ENCODE results near the gene RPL27. TPM values are rescaled to one million over a fixed set of nuclear protein-coding genes. Genes with fewer than 3 reads are reported as not detected.

RPL27 gene
- total and polyA plus RNA-seq, 2 of the 13 experiments (the other 11 are each of a cell fraction or from before 2014, with no cell fraction given): 1,585 to 5,840 TPM

GRCh38 chr17:42980274-42980765 is 17.9 kb upstream of the RPL27 start, which contains the start of gene RUNDC1 (continued):
- TF ChIP-seq ZNF276 (CRISPR knock-in tag; IDR thresholded peaks at IDR 0.05; ENCODE audit: low read depth) (no peak), ARHGAP35 (CRISPR knock-in tag; IDR thresholded peaks at IDR 0.05; ENCODE audit: borderline replicate concordance) (0 out of 2 replicates have a peak, but pooled peaks have one; percentile 13), ZNF12 (CRISPR knock-in tag; IDR thresholded peaks at IDR 0.05) (0 out of 2 replicates have a peak, but pooled peaks have one; percentile 9), AGO1 (IDR thresholded peaks at IDR 0.05; ENCODE audit: low read depth, low read length, poor library complexity, severe bottlenecking) (peak; percentile 79), ZNF510 (CRISPR knock-in tag; IDR thresholded peaks at IDR 0.05; ENCODE audit: low read depth) (0 out of 2 replicates have a peak, but pooled peaks have one; percentile 4), SAFB2 (CRISPR knock-in tag; IDR thresholded peaks at IDR 0.05; ENCODE audit: borderline replicate concordance, low read depth) (peak; percentile 25; the same call in 1 of the 2 replicates), GABPA (IDR thresholded peaks at IDR 0.05; ENCODE audit: low read depth, low read length) (peak; percentile 60), GABPA (CRISPR knock-in tag; IDR thresholded peaks at IDR 0.05; ENCODE audit: low read depth) (peak; percentile 80), YEATS4 (CRISPR knock-in tag; IDR thresholded peaks at IDR 0.05; ENCODE audit: borderline replicate concordance) (peak; percentile 85; the same call in 1 of the 2 replicates), CREM (IDR thresholded peaks at IDR 0.05) (no peak), CREM (CRISPR knock-in tag; IDR thresholded peaks at IDR 0.05) (peak; percentile 55; the same call in 1 of the 2 replicates), KDM2A (CRISPR knock-in tag; IDR thresholded peaks at IDR 0.05; ENCODE audit: borderline replicate concordance, low read depth) (peak; percentile 69), DBP (CRISPR knock-in tag; IDR thresholded peaks at IDR 0.05; ENCODE audit: not compliant biosample characterization) (no peak), TERF1 (CRISPR knock-in tag; IDR thresholded peaks at IDR 0.05) (no peak)
- TF ChIP-seq, protein P1, sequence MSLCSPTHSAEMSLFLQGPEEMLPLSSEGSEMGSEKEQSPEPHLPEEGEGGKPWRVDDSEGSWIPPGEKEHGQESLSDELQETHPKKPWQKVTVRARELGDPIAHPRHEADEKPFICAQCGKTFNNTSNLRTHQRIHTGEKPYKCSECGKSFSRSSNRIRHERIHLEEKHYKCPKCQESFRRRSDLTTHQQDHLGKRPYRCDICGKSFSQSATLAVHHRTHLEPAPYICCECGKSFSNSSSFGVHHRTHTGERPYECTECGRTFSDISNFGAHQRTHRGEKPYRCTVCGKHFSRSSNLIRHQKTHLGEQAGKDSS (CRISPR knock-in tag; IDR thresholded peaks at IDR 0.05; ENCODE audit: borderline replicate concordance, low read depth): 0 out of 2 replicates have a peak, but pooled peaks have one; percentile 19
- TF ChIP-seq, protein P2, sequence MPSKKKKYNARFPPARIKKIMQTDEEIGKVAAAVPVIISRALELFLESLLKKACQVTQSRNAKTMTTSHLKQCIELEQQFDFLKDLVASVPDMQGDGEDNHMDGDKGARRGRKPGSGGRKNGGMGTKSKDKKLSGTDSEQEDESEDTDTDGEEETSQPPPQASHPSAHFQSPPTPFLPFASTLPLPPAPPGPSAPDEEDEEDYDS (CRISPR knock-in tag; IDR thresholded peaks at IDR 0.05): peak; percentile 65
- TF ChIP-seq, protein P3, sequence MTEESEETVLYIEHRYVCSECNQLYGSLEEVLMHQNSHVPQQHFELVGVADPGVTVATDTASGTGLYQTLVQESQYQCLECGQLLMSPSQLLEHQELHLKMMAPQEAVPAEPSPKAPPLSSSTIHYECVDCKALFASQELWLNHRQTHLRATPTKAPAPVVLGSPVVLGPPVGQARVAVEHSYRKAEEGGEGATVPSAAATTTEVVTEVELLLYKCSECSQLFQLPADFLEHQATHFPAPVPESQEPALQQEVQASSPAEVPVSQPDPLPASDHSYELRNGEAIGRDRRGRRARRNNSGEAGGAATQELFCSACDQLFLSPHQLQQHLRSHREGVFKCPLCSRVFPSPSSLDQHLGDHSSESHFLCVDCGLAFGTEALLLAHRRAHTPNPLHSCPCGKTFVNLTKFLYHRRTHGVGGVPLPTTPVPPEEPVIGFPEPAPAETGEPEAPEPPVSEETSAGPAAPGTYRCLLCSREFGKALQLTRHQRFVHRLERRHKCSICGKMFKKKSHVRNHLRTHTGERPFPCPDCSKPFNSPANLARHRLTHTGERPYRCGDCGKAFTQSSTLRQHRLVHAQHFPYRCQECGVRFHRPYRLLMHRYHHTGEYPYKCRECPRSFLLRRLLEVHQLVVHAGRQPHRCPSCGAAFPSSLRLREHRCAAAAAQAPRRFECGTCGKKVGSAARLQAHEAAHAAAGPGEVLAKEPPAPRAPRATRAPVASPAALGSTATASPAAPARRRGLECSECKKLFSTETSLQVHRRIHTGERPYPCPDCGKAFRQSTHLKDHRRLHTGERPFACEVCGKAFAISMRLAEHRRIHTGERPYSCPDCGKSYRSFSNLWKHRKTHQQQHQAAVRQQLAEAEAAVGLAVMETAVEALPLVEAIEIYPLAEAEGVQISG (CRISPR knock-in tag; IDR thresholded peaks at IDR 0.05): peak; percentile 38
- TF ChIP-seq, protein P4, sequence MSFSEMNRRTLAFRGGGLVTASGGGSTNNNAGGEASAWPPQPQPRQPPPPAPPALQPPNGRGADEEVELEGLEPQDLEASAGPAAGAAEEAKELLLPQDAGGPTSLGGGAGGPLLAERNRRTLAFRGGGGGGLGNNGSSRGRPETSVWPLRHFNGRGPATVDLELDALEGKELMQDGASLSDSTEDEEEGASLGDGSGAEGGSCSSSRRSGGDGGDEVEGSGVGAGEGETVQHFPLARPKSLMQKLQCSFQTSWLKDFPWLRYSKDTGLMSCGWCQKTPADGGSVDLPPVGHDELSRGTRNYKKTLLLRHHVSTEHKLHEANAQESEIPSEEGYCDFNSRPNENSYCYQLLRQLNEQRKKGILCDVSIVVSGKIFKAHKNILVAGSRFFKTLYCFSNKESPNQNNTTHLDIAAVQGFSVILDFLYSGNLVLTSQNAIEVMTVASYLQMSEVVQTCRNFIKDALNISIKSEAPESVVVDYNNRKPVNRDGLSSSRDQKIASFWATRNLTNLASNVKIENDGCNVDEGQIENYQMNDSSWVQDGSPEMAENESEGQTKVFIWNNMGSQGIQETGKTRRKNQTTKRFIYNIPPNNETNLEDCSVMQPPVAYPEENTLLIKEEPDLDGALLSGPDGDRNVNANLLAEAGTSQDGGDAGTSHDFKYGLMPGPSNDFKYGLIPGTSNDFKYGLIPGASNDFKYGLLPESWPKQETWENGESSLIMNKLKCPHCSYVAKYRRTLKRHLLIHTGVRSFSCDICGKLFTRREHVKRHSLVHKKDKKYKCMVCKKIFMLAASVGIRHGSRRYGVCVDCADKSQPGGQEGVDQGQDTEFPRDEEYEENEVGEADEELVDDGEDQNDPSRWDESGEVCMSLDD (CRISPR knock-in tag; IDR thresholded peaks at IDR 0.05; ENCODE audit: borderline replicate concordance): peak; percentile 90; the same call in 1 of the 2 replicates

All from HepG2 (cell line).